ENCODE data around the gene MRPS27. TPM values are rescaled to one million over a fixed set of nuclear protein-coding genes. Genes with fewer than 3 reads are reported as not detected.

MRPS27 gene
- total and polyA plus RNA-seq, 11 donors = 31.9 to 94.1 (median 67.9) TPM

GRCh38 chr5:72208324-72208926 is 111.6 kb downstream of the MRPS27 start:
- TF ChIP-seq CTCF (IDR thresholded peaks at IDR 0.05) (no peak), POLR2A (IDR thresholded peaks at IDR 0.05) (no peak)

GRCh38 chr5:72206994-72207393 is 113.0 kb downstream of the MRPS27 start:
- 78 to 93% (median 89%) methylated on average over 3 of the region's 3 CpGs for WGBS, 4 donors
- Histone ChIP-seq H3K36me3 (peaks cover 0 to 72% (median 39%) of the 10 kb centered on the region in 9 donors), H3K4me1 (peaks cover 0 to 19% (median 14%) of the 10 kb centered on the region in 12 donors), H3K9me3 (no peaks in the 10 kb centered on the region), H3K27ac (no peak overlapping the region), H3K27me3 (no peaks in the 10 kb centered on the region), H3K4me3 (no peak overlapping the region)
- intact Hi-C loops (cut with DNase I) = no loop called here
- ATAC-seq = no peak
- TF ChIP-seq CTCF (IDR thresholded peaks at IDR 0.05) (no peak), POLR2A (IDR thresholded peaks at IDR 0.05) (no peak)
- no peak for DNase-seq

More at GRCh38 chr5:72208324-72208926, 111.6 kb downstream of the MRPS27 start:
- intact Hi-C loops (cut with DNase I) = no loop called here
- H3K27ac ChIP-seq = no peak overlapping the region
- no peaks in the 10 kb centered on the region for H3K27me3 ChIP-seq
- H3K36me3 ChIP-seq = peaks cover 0 to 59% (median 30%) of the 10 kb centered on the region in 9 donors
- H3K9me3 ChIP-seq = no peaks in the 10 kb centered on the region
- 92 to 94% (median 94%) methylated on average over 3 of the region's 3 CpGs for WGBS, 4 donors
- no peak overlapping the region for H3K4me3 ChIP-seq
- no peak for DNase-seq
- ATAC-seq = no peak
- H3K4me1 ChIP-seq = peaks cover 0 to 20% (median 14%) of the 10 kb centered on the region in 12 donors

GRCh38 chr5:72206160-72206559 is 113.9 kb downstream of the MRPS27 start:
- WGBS, 4 donors = 85 to 93% (median 91%) methylated on average over 3 of the region's 3 CpGs
- peaks cover 0 to 12% (median 8%) of the 10 kb centered on the region in 12 donors for H3K4me1 ChIP-seq
- ATAC-seq (no peak), DNase-seq (no peak)
- no peaks in the 10 kb centered on the region for H3K9me3 ChIP-seq
- TF ChIP-seq CTCF (IDR thresholded peaks at IDR 0.05) = no peak
- no peak for TF ChIP-seq POLR2A (IDR thresholded peaks at IDR 0.05)
- H3K27ac ChIP-seq = no peak overlapping the region
- H3K4me3 ChIP-seq = no peak overlapping the region
- H3K27me3 ChIP-seq = no peaks in the 10 kb centered on the region
- intact Hi-C loops (cut with DNase I) = no loop called here
- peaks cover 0 to 81% (median 44%) of the 10 kb centered on the region in 9 donors for H3K36me3 ChIP-seq

GRCh38 chr5:72205431-72206009 is 114.5 kb downstream of the MRPS27 start:
- Histone ChIP-seq H3K27me3 (no peaks in the 10 kb centered on the region), H3K27ac (no peak overlapping the region), H3K4me3 (no peak overlapping the region), H3K9me3 (no peaks in the 10 kb centered on the region), H3K4me1 (peaks cover 0 to 5% (median 2%) of the 10 kb centered on the region in 12 donors), H3K36me3 (peaks cover 0 to 87% (median 44%) of the 10 kb centered on the region in 9 donors)
- 95 to 99% (median 97%) methylated on average over 3 of the region's 3 CpGs for WGBS, 4 donors
- DNase-seq (no peak), ATAC-seq (no peak)
- no peak for TF ChIP-seq CTCF (IDR thresholded peaks at IDR 0.05)
- TF ChIP-seq POLR2A (IDR thresholded peaks at IDR 0.05) = no peak
- intact Hi-C loops (cut with DNase I) = no loop called here
